Measurements from ENCODE around the gene RFX1.

GRCh38 chr19:14053500-14053899 is 47.4 kb upstream of the RFX1 start:
- TF ChIP-seq CTCF (IDR thresholded peaks at IDR 0.05 in 4 of 5, conservative IDR thresholded peaks at IDR 0.05 in 1 of 5) (no peak), POLR2A (IDR thresholded peaks at IDR 0.05) (no peak)

Measured in gastrocnemius medialis (tissue), 4 donors.